Neutrophil (primary cell): ENCODE measurements around the gene REV3L.

ENCODE experiments used
- H3K27ac ChIP-seq: fragments of 200-600 bp; sonication (generic); 2 replicates; pipeline ENCODE4 v1.5.1; 2016; ENCODE audit warnings: mild to moderate bottlenecking, moderate library complexity
- H3K27me3 ChIP-seq: fragments of 200-600 bp; sonication (generic); 2 replicates; pipeline ENCODE4 v1.6.0; 2016; ENCODE audit warnings: mild to moderate bottlenecking
- H3K36me3 ChIP-seq: fragments of 200-600 bp; sonication (generic); 2 replicates; pipeline ENCODE4 v1.5.1; 2017
- H3K4me1 ChIP-seq, 2 experiments: fragments of 200-600 bp in 1 of 2; sonication (generic) in 1 of 2; 1 replicate in 1 of 2; 2 replicates in 1 of 2; pipeline versions ENCODE4 v1.5.1 to v1.6.1; 2013 to 2016; ENCODE audit warnings: low read depth in 1 of 2, low read length in 1 of 2, mild to moderate bottlenecking in 1 of 2, moderate library complexity in 1 of 2; ENCODE audit not compliant: control insufficient read depth in 1 of 2, insufficient read depth in 1 of 2
- H3K4me3 ChIP-seq, 2 experiments: fragments of 200-600 bp in 1 of 2; sonication (generic) in 1 of 2; 1 replicate in 1 of 2; 2 replicates in 1 of 2; pipeline ENCODE4 v1.5.1; 2013 to 2016; ENCODE audit warnings: low read depth in 1 of 2, low read length in 1 of 2, mild to moderate bottlenecking in 1 of 2, moderate library complexity in 1 of 2
- H3K9me3 ChIP-seq: fragments of 200-600 bp; sonication (generic); 2 replicates; pipeline ENCODE4 v1.5.1; 2016
- TF ChIP-seq, protein P1 (sequence below): fragments of 200-600 bp; sonication (generic); IDR thresholded peaks from 2 replicates; pipeline ENCODE4 v1.5.1; 2016; ENCODE audit warnings: antibody characterized with exemption

Gene REV3L

DNA sequence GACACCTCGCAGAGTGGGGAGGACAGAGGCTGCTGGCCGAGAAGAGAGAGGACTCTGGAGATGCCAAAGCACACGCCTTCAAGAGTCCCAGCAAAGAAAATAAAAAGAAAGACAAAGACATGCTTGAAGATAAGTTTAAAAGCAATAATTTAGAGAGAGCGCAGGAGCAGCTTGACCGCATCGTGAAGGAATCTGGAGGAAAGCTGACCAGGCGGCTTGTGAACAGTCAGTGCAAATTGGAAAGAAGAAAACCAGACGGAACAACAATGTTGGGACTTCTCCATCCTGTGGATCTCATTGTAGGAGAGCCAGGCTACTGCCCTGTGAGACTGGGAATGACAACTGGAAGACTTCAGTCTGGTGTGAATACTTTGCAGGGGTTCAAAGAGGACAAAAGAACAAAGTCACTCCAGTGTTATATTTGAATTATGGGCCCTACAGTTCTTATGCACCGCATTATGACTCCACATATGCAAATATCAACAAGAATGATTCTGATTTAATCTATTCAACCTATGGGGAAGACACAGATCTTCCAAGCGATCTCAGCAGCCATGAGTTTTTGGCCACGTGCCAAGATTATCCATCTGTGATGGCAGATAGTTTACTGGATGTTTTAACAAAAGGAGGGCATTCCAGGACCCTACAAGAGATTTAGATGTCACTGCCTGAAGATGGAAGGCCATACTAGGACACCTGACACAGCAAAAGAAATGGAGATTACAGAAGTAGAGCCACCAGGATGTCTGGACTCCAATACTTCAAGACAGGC is 52.2 kb downstream of the REV3L start:
- H3K4me3 ChIP-seq, result no peak overlapping the region
- no peaks in the 10 kb centered on the region for H3K27me3 ChIP-seq
- no peaks in the 10 kb centered on the region for H3K9me3 ChIP-seq
- TF ChIP-seq, protein P1, sequence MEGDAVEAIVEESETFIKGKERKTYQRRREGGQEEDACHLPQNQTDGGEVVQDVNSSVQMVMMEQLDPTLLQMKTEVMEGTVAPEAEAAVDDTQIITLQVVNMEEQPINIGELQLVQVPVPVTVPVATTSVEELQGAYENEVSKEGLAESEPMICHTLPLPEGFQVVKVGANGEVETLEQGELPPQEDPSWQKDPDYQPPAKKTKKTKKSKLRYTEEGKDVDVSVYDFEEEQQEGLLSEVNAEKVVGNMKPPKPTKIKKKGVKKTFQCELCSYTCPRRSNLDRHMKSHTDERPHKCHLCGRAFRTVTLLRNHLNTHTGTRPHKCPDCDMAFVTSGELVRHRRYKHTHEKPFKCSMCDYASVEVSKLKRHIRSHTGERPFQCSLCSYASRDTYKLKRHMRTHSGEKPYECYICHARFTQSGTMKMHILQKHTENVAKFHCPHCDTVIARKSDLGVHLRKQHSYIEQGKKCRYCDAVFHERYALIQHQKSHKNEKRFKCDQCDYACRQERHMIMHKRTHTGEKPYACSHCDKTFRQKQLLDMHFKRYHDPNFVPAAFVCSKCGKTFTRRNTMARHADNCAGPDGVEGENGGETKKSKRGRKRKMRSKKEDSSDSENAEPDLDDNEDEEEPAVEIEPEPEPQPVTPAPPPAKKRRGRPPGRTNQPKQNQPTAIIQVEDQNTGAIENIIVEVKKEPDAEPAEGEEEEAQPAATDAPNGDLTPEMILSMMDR, result no peak
- no peaks in the 10 kb centered on the region for H3K36me3 ChIP-seq
- peaks cover 17 to 18% of the 10 kb centered on the region in 2 experiments for H3K4me1 ChIP-seq
- no peak overlapping the region for H3K27ac ChIP-seq

DNA sequence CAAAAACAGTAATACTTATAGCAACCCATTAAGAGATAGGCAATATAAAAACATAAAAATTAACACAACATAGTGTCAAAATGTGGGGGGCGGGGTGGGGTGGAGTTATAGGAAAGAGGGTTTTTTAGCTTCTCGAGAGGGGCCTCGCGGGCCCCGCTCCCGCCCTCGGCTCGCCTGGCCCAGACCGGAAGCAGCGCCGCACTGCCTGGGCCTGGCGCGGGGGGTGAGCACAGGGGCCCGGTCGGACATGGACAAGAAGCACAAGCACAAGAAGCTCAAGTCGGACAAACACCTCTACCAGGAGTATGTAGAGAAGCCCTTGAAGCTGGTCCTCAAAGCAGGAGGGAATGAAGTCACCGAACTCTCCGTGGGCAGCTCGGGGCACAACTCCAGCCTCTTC is 53.4 kb downstream of the REV3L start:
- no peaks in the 10 kb centered on the region for H3K36me3 ChIP-seq
- H3K4me1 ChIP-seq, result peaks cover 17 to 18% of the 10 kb centered on the region in 2 experiments
- TF ChIP-seq, protein P1, result no peak
- H3K27ac ChIP-seq, result no peak overlapping the region
- no peak overlapping the region for H3K4me3 ChIP-seq
- H3K27me3 ChIP-seq, result no peaks in the 10 kb centered on the region
- H3K9me3 ChIP-seq, result no peaks in the 10 kb centered on the region

DNA sequence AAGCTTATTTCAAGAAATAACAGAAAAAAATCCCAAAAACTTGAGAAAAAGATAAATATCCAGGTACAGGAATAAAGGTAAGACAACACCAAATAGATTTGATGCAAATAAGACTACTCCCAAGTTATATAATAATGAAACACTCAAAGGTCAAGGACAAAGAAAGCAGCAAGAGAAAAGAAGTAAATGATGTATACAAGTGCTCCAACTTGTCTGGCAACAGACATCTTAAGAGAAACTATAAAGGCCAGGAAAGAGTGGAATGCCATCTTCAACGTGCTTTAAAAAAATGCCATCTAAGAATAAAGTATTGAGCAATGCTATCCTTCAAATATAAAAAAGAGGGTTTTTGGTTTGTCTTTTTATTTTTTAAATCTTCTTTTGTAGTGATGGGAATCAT is 54.2 kb downstream of the REV3L start:
- H3K9me3 ChIP-seq, result no peaks in the 10 kb centered on the region
- H3K27ac ChIP-seq, result no peak overlapping the region
- peaks cover 14% of the 10 kb centered on the region in 2 experiments for H3K4me1 ChIP-seq
- no peaks in the 10 kb centered on the region for H3K27me3 ChIP-seq
- TF ChIP-seq, protein P1, result no peak
- no peaks in the 10 kb centered on the region for H3K36me3 ChIP-seq
- H3K4me3 ChIP-seq, result no peak overlapping the region

DNA sequence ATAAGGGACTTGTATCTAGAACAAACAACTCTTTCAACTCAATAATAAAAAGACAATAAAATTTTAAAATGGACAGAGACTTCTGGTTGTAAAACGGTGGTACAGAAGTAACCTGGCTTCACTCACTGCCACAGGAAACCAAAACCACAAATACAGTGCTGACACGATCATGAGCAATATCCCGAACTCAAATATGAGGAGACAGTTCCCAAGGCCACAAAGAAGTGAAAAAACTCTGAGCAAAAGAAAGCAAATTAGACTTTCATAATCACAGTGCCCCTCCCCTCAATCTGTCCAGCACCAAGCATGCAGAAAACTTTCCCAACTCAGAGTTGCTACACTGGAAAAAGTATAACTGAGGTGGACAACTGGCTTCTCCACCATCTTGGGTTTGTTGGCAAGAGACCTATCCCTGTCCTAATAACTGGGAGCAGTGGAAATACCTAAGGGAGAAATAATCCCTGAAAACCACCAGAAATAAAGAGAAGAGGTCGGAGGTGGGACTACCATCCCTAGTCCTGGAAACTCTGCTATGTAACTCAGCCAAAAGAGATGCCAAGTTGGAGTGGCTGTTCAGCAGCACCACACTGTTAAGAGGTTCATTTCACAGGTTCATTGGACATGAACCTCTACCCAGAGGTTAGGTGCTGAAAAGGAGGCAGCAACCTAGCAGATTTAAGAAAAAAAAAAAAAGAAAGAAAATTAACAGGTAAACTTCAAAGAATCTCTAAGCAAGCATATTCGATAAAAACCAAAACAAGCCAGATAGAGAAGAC is 55.5 kb downstream of the REV3L start:
- peak overlapping the region; percentile 66 for H3K27ac ChIP-seq
- H3K9me3 ChIP-seq, result no peaks in the 10 kb centered on the region
- H3K4me3 ChIP-seq, result peak overlapping the region in 1 of 2 experiments; percentile 6
- no peaks in the 10 kb centered on the region for H3K36me3 ChIP-seq
- TF ChIP-seq, protein P1, result no peak
- H3K4me1 ChIP-seq, result peaks cover 9 to 12% of the 10 kb centered on the region in 2 experiments
- no peaks in the 10 kb centered on the region for H3K27me3 ChIP-seq

DNA sequence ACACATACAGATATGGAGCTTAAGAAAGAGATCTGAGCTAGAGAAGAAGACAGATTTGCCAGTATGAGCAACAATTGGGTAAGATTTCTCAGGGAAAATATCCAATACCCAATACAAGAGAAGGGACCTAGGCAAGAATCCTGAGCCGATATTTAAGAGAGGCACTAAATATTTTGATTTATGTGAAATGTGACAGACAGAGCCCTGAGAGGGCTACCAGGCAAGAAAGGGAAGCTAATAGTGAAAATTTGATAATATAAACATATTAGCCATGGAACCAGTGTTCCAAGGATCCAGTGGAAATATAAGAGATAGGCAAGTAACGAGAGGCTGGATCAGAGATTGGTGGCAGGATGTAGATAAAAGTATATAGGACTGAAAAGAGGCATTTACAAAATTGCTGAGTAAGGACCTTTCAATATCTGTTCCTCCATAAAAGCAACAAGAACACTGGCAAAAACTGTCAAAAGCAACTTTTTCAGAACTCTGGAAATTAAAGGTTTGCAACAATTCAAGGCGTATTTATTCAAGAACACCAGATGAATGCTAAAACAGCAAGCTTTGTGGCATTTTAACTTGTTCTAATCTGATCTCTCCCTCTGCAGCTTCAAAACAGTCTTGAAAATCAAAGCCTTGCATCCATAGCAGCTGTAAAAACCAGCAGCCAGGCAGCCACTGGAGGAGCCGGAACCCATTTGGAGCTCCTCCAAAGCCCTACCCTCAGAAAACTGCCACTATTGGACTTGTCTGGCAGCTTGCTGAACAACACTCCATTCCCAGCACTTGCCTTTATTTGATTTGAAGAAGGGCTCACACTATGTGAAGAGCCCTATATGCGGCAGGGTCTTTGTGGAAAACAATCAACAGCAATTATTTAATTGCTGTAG is 58.8 kb downstream of the REV3L start:
- Histone ChIP-seq H3K4me3 (no peak overlapping the region), H3K36me3 (no peaks in the 10 kb centered on the region), H3K27me3 (no peaks in the 10 kb centered on the region), H3K4me1 (peaks cover 9 to 12% of the 10 kb centered on the region in 2 experiments), H3K9me3 (no peaks in the 10 kb centered on the region), H3K27ac (no peak overlapping the region)
- TF ChIP-seq, protein P1, result no peak
